NCI-H1417 treated with DMSO at 0.1 percent for 48 hours (cell line): ENCODE measurements around the gene INPP5D.
"Not testable (repeated sequence)": the region's sequence is repeated elsewhere in the genome, so short reads cannot be mapped to it uniquely, and the experiment has no call there.

Source experiments
- DNase-seq: peaks from one replicate; lab custom pipeline; 2025; lab: John Stamatoyannopoulos, UW

INPP5D gene

GRCh38 chr2:233059797-233060500 lies at the start of gene INPP5D:
Gene INPP5D (plus strand): TSS chr2:233060342. CDS start chr2:233060479, 137 bp downstream.
- no peak for DNase-seq

GRCh38 chr2:233010569-233011267 lies 49.4 kb upstream of the INPP5D start:
- DNase-seq: no peak

- DNase-seq: no peak
These were observed 48.9 kb upstream of the INPP5D start for GRCh38 chr2:233011268-233011650.

GRCh38 chr2:233011702-233012131 lies 48.4 kb upstream of the INPP5D start:
- DNase-seq: no peak

- DNase-seq: no peak
These were observed 47.7 kb upstream of the INPP5D start for GRCh38 chr2:233012301-233012971.

GRCh38 chr2:233013027-233013461 lies 47.1 kb upstream of the INPP5D start, which contains the start of gene NGEF:
Gene NGEF (minus strand): TSS chr2:233013256. CDS start chr2:232974890, 38,366 bp downstream.
- DNase-seq: no peak

GRCh38 chr2:233013650-233014049 lies 46.5 kb upstream of the INPP5D start:
- DNase-seq: no peak

- DNase-seq: no peak
These were observed 45.0 kb upstream of the INPP5D start for GRCh38 chr2:233015019-233015645.

GRCh38 chr2:233017947-233018346 lies 42.2 kb upstream of the INPP5D start:
- no peak for DNase-seq

- not testable (repeated sequence) for DNase-seq
These were observed 40.5 kb upstream of the INPP5D start for GRCh38 chr2:233019610-233020009.

GRCh38 chr2:233020454-233020853 lies 39.7 kb upstream of the INPP5D start:
- DNase-seq: no peak

- DNase-seq: no peak
These were observed 38.4 kb upstream of the INPP5D start for GRCh38 chr2:233021771-233022170.

- DNase-seq: no peak
These were observed 37.6 kb upstream of the INPP5D start for GRCh38 chr2:233022561-233022960.

GRCh38 chr2:233023007-233023760 lies 37.0 kb upstream of the INPP5D start:
- no peak for DNase-seq

GRCh38 chr2:233023761-233024410 lies 36.3 kb upstream of the INPP5D start:
- DNase-seq: no peak

- no peak for DNase-seq
These were observed 34.4 kb upstream of the INPP5D start for GRCh38 chr2:233025706-233026105.

GRCh38 chr2:233026198-233026813 lies 33.8 kb upstream of the INPP5D start:
- DNase-seq: no peak

GRCh38 chr2:233029321-233029720 lies 30.8 kb upstream of the INPP5D start:
- no peak for DNase-seq

GRCh38 chr2:233031556-233032500 lies 28.3 kb upstream of the INPP5D start:
- no peak for DNase-seq
